HUES48 (cell line): Measurements from ENCODE around the gene RPL39L.
"Not testable (repeated sequence)": the region's sequence is repeated elsewhere in the genome, so short reads cannot be mapped to it uniquely, and the experiment has no call there.

Experiments used
- H3K27ac ChIP-seq: one replicate; pipeline ENCODE4 v1.7.0; 2013; ENCODE audit warnings: low read depth, low read length, inconsistent platforms
- H3K27me3 ChIP-seq: 2 replicates; pipeline ENCODE4 v1.6.1; 2013; ENCODE audit warnings: mild to moderate bottlenecking, low read length; ENCODE audit not compliant: control insufficient read depth, insufficient read depth
- H3K36me3 ChIP-seq: 2 replicates; pipeline ENCODE4 v1.6.1; 2013; ENCODE audit warnings: low read length; ENCODE audit not compliant: control insufficient read depth, insufficient read depth
- H3K4me1 ChIP-seq: 2 replicates; pipeline ENCODE4 v1.6.1; 2013; ENCODE audit warnings: mild to moderate bottlenecking, low read length; ENCODE audit not compliant: control insufficient read depth, insufficient read depth
- H3K4me3 ChIP-seq: 2 replicates; pipeline ENCODE4 v1.5.1; 2013; ENCODE audit warnings: mild to moderate bottlenecking, low read depth, low read length
- H3K9ac ChIP-seq: 2 replicates; pipeline ENCODE4 v1.6.1; 2013; ENCODE audit warnings: mild to moderate bottlenecking, low read depth, low read length, moderate library complexity
- H3K9me3 ChIP-seq: 2 replicates; pipeline ENCODE4 v1.6.1; 2013; ENCODE audit warnings: low read length; ENCODE audit not compliant: control insufficient read depth, insufficient read depth

RPL39L gene

GRCh38 chr3:187139126-187139894 lies at the start of gene RPL39L:
TSS of gene RPL39L (minus strand) at chr3:187139496. CDS start at chr3:187121300, 18,196 bp downstream.
- H3K36me3 ChIP-seq, result peaks cover 3% of the 10 kb centered on the region; the same call in 1 of the 2 replicates
- no peaks in the 10 kb centered on the region for H3K27me3 ChIP-seq
- peak within 1 kb of the TSS; percentile 87 for H3K27ac ChIP-seq
- 0 out of 2 replicates have a peak, but pooled peaks cover 7% of the 10 kb centered on the region for H3K4me1 ChIP-seq
- no peaks in the 10 kb centered on the region for H3K9me3 ChIP-seq
- peak within 1 kb of the TSS; percentile 79 for H3K4me3 ChIP-seq
- H3K9ac ChIP-seq, result peak within 1 kb of the TSS; percentile 93

GRCh38 chr3:187188931-187189330 lies 49.6 kb upstream of the RPL39L start:
- Histone ChIP-seq H3K9ac (no peak overlapping the region), H3K9me3 (no peaks in the 10 kb centered on the region), H3K4me3 (no peak overlapping the region), H3K36me3 (no peaks in the 10 kb centered on the region), H3K4me1 (peaks cover 33% of the 10 kb centered on the region), H3K27ac (no peak overlapping the region), H3K27me3 (no peaks in the 10 kb centered on the region)

- no peaks in the 10 kb centered on the region for H3K9me3 ChIP-seq
- H3K4me3 ChIP-seq, result no peak overlapping the region
- H3K27me3 ChIP-seq, result no peaks in the 10 kb centered on the region
- no peak overlapping the region for H3K9ac ChIP-seq
- H3K27ac ChIP-seq, result peak overlapping the region; percentile 74
- H3K4me1 ChIP-seq, result peaks cover 53% of the 10 kb centered on the region
- H3K36me3 ChIP-seq, result no peaks in the 10 kb centered on the region
Measured at GRCh38 chr3:187186801-187187421, 47.6 kb upstream of the RPL39L start.

- H3K27me3 ChIP-seq, result no peaks in the 10 kb centered on the region
- peak overlapping the region; percentile 29; the same call in 1 of the 2 replicates for H3K9ac ChIP-seq
- no peak overlapping the region for H3K4me3 ChIP-seq
- H3K36me3 ChIP-seq, result no peaks in the 10 kb centered on the region
- H3K9me3 ChIP-seq, result no peaks in the 10 kb centered on the region
- H3K4me1 ChIP-seq, result peaks cover 58% of the 10 kb centered on the region
- H3K27ac ChIP-seq, result peak overlapping the region; percentile 74
Measured at GRCh38 chr3:187186375-187186774, 47.1 kb upstream of the RPL39L start.

- H3K27ac ChIP-seq, result peak overlapping the region; percentile 74
Measured at GRCh38 chr3:187185759-187186158, 46.5 kb upstream of the RPL39L start.

GRCh38 chr3:187183903-187184302 lies 44.6 kb upstream of the RPL39L start:
- Histone ChIP-seq H3K27ac (peak overlapping the region; percentile 51), H3K4me1 (peaks cover 61% of the 10 kb centered on the region), H3K27me3 (no peaks in the 10 kb centered on the region)

More at GRCh38 chr3:187185759-187186158, 46.5 kb upstream of the RPL39L start:
- H3K4me3 ChIP-seq, result peak overlapping the region; percentile 27; the same call in 1 of the 2 replicates
- peak overlapping the region; percentile 49 for H3K9ac ChIP-seq
- H3K9me3 ChIP-seq, result no peaks in the 10 kb centered on the region
- H3K27me3 ChIP-seq, result no peaks in the 10 kb centered on the region
- peaks cover 61% of the 10 kb centered on the region for H3K4me1 ChIP-seq
- no peaks in the 10 kb centered on the region for H3K36me3 ChIP-seq

GRCh38 chr3:187183210-187183862 lies 44.0 kb upstream of the RPL39L start:
- H3K27me3 ChIP-seq, result no peaks in the 10 kb centered on the region
- peaks cover 61% of the 10 kb centered on the region for H3K4me1 ChIP-seq
- H3K27ac ChIP-seq, result peak overlapping the region; percentile 51
- no peak overlapping the region for H3K4me3 ChIP-seq
- peak overlapping the region; percentile 36; the same call in 1 of the 2 replicates for H3K9ac ChIP-seq
- no peaks in the 10 kb centered on the region for H3K36me3 ChIP-seq
- no peaks in the 10 kb centered on the region for H3K9me3 ChIP-seq

More at GRCh38 chr3:187183903-187184302, 44.6 kb upstream of the RPL39L start:
- Histone ChIP-seq H3K36me3 (no peaks in the 10 kb centered on the region), H3K9me3 (no peaks in the 10 kb centered on the region), H3K4me3 (no peak overlapping the region), H3K9ac (0 out of 2 replicates have a peak overlapping the region, but pooled peaks have one; percentile 36)

GRCh38 chr3:187181454-187182170 lies 42.3 kb upstream of the RPL39L start:
- Histone ChIP-seq H3K36me3 (no peaks in the 10 kb centered on the region), H3K4me3 (peak overlapping the region; percentile 41), H3K27me3 (no peaks in the 10 kb centered on the region), H3K4me1 (peaks cover 49% of the 10 kb centered on the region), H3K27ac (peak overlapping the region; percentile 6), H3K9ac (peak overlapping the region; percentile 17), H3K9me3 (no peaks in the 10 kb centered on the region)

- Histone ChIP-seq H3K27ac (no peak overlapping the region), H3K4me1 (peaks cover 16% of the 10 kb centered on the region; the same call in 1 of the 2 replicates), H3K4me3 (no peak overlapping the region), H3K27me3 (no peaks in the 10 kb centered on the region), H3K36me3 (peaks cover 45% of the 10 kb centered on the region), H3K9ac (no peak overlapping the region), H3K9me3 (no peaks in the 10 kb centered on the region)
Measured at GRCh38 chr3:187172929-187173328, 33.6 kb upstream of the RPL39L start.

- H3K9ac ChIP-seq, H3K4me3 ChIP-seq, H3K27ac ChIP-seq, H3K27me3 ChIP-seq, H3K9me3 ChIP-seq: not testable (repeated sequence)
- Histone ChIP-seq H3K4me1 (peaks cover 24% of the 10 kb centered on the region), H3K36me3 (peaks cover 49% of the 10 kb centered on the region)
Measured at GRCh38 chr3:187170911-187171310, 31.6 kb upstream of the RPL39L start.
